ENCODE measurements around the gene OPCML.

DNA sequence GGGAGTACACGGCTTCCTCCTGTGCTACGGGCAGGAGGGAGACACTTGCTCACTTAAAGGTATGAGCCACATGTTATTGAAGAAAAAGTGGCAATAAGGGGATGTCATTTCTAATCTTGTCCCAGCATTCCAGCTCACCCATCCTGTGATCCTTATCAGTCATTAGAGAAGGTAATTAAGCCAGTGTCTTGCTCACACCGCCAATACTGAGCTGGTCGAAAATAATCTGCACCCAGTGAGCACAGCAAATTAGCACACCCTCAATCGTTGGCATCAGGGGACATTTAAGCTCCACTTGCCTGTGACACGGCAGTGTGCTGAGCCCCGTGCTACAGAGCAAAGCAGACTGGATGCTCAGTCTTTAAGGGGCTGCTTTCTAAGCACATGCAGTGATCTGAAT, 510.7 kb downstream of the OPCML start:
- no peak for TF ChIP-seq POLR2AphosphoS5 (IDR thresholded peaks at IDR 0.05)
- TF ChIP-seq, protein P1, sequence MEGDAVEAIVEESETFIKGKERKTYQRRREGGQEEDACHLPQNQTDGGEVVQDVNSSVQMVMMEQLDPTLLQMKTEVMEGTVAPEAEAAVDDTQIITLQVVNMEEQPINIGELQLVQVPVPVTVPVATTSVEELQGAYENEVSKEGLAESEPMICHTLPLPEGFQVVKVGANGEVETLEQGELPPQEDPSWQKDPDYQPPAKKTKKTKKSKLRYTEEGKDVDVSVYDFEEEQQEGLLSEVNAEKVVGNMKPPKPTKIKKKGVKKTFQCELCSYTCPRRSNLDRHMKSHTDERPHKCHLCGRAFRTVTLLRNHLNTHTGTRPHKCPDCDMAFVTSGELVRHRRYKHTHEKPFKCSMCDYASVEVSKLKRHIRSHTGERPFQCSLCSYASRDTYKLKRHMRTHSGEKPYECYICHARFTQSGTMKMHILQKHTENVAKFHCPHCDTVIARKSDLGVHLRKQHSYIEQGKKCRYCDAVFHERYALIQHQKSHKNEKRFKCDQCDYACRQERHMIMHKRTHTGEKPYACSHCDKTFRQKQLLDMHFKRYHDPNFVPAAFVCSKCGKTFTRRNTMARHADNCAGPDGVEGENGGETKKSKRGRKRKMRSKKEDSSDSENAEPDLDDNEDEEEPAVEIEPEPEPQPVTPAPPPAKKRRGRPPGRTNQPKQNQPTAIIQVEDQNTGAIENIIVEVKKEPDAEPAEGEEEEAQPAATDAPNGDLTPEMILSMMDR (IDR thresholded peaks at IDR 0.05), result no peak
- no peak for TF ChIP-seq POLR2A (IDR thresholded peaks at IDR 0.05)

All from transverse colon (tissue), 4 donors.